K562 (cell line): ENCODE results near the gene CCL19. TPM values are rescaled to one million over a fixed set of nuclear protein-coding genes. Genes with fewer than 3 reads are reported as not detected.

Experiments
- ETV5 ChIP-seq: sonication (generic); formaldehyde crosslinking; IDR thresholded peaks from 2 replicates; pipeline ENCODE4 v1.4.0; 2020; ENCODE audit warnings: low read depth, mild to moderate bottlenecking, missing genetic modification reagents
- MAZ ChIP-seq, 2 experiments: fragments of 450-650 bp in 1 of 2; sonication (generic) in 1 of 2; formaldehyde crosslinking; IDR thresholded peaks in 1 of 2; conservative IDR thresholded peaks in 1 of 2; 2 replicates each; pipeline versions ENCODE4 v1.4.0 to v1.5.0; 2020; ENCODE audit warnings: mild to moderate bottlenecking in 1 of 2, missing genetic modification reagents in 1 of 2
- NEUROD1 ChIP-seq: fragments of 150-350 bp; IDR thresholded peaks from 2 replicates; pipeline ENCODE4 v1.6.1; 2014; ENCODE audit warnings: borderline replicate concordance, low read length, low read depth; ENCODE audit not compliant: partially characterized antibody
- PBX2 ChIP-seq, 2 experiments: IDR thresholded peaks in 1 of 2; conservative IDR thresholded peaks in 1 of 2; 2 replicates each; pipeline ENCODE4 v1.6.1; 2016; ENCODE audit warnings: low read depth in 2 of 2, mild to moderate bottlenecking in 1 of 2, missing compliant biosample characterization in 1 of 2, missing genetic modification characterization in 1 of 2, moderate library complexity in 1 of 2
- RAD21 ChIP-seq, 2 experiments: fragments of 250-450 bp in 1 of 2; fragments of 450-650 bp in 1 of 2; sonication (Bioruptor Pico) in 1 of 2; formaldehyde crosslinking in 1 of 2; IDR thresholded peaks in 1 of 2; conservative IDR thresholded peaks in 1 of 2; 2 replicates each; pipeline versions ENCODE4 v1.4.0 to v1.8.0; 2020 to 2022; ENCODE audit warnings: mild to moderate bottlenecking in 2 of 2, moderate library complexity in 1 of 2
- RBM39 ChIP-seq: fragments of 200-400 bp; formaldehyde crosslinking; optimal IDR thresholded peaks from 2 replicates; pipeline ENCODE3; 2018; ENCODE audit warnings: low read depth, low read length
- SRF ChIP-seq, 2 experiments: fragments of 250-450, 450-650 bp in 1 of 2; sonication (Bioruptor Pico) in 1 of 2; sonication (generic) in 1 of 2; formaldehyde crosslinking; IDR thresholded peaks; 2 replicates each; pipeline versions ENCODE4 v1.5.0 to v1.5.1; 2020 to 2022; ENCODE audit warnings: mild to moderate bottlenecking in 1 of 2, missing genetic modification reagents in 1 of 2
- TRIM24 ChIP-seq, 2 experiments: fragments of 450-650 bp; IDR thresholded peaks; 2 replicates each; pipeline ENCODE4 v1.6.1; 2016
- ZBTB40 ChIP-seq, 2 experiments: fragments of 450-650 bp in 1 of 2; sonication (generic) in 1 of 2; formaldehyde crosslinking in 1 of 2; IDR thresholded peaks; 2 replicates each; pipeline versions ENCODE4 v1.7.1 to v1.9.0; 2016 to 2022; ENCODE audit warnings: inconsistent platforms in 1 of 2, mild to moderate bottlenecking in 1 of 2, missing genetic modification reagents in 1 of 2
- ZNF280B ChIP-seq: fragments of 250-450 bp; sonication (Bioruptor Pico); IDR thresholded peaks from 2 replicates; pipeline ENCODE4 v1.5.1; 2021; ENCODE audit warnings: mild to moderate bottlenecking
- ZNF764 ChIP-seq: fragments of 250-450 bp; sonication (Bioruptor Pico); IDR thresholded peaks from 2 replicates; pipeline ENCODE4 v1.4.0; 2020; ENCODE audit warnings: low read depth, mild to moderate bottlenecking, moderate library complexity
- polyA plus RNA-seq, 8 experiments: library from polyadenylated mRNA; depleted of rRNA in 4 of 8; stranded (reverse) in 5 of 8; unstranded in 3 of 8; fragments of >200 nt; fragmentation: Nextera tagmentation in 2 of 8; fragmentation: Illumina TruSeq in 1 of 8; extraction: Ambion mirVana in 2 of 8; extraction: Trizol in 1 of 8; gene quantifications; 2 replicates each; pipeline versions ENCODE4 v1.2.1 to v1.2.3, GENCODE V29; 2011 to 2014; ENCODE audit warnings: inconsistent platforms in 1 of 8, missing spikeins in 1 of 8
- total RNA-seq, 7 experiments: library from RNA; depleted of rRNA in 6 of 7; stranded (reverse); fragments of >200 nt in 6 of 7; fragmentation: Illumina TruSeq in 2 of 7; extraction: Trizol in 2 of 7; gene quantifications; 2 replicates each; pipeline versions ENCODE4 v1.2.1 to v1.2.3, GENCODE V29; 2011 to 2021; ENCODE audit warnings: low replicate concordance in 1 of 7

Gene CCL19
- total and polyA plus RNA-seq, 9 of the 15 experiments (the other 6 are each of a cell fraction or from before 2014, with no cell fraction given): not detected

GRCh38 chr9:34664281-34665066, 26.6 kb downstream of the CCL19 start (continued):
- TF ChIP-seq ZBTB40 (IDR thresholded peaks at IDR 0.05) (peak; percentile 28; the same call in 1 of the 2 replicates), ZBTB40 (CRISPR knock-in tag; IDR thresholded peaks at IDR 0.05) (no peak), ETV5 (CRISPR knock-in tag) (0 out of 2 replicates have a peak, but pooled peaks have one; percentile 30), PBX2 (CRISPR knock-in tag; IDR thresholded peaks at IDR 0.05; ENCODE audit: low read depth) (no peak), PBX2 (tag; conservative IDR thresholded peaks at IDR 0.05; ENCODE audit: low read depth) (no peak), RAD21 (CRISPR knock-in tag; conservative IDR thresholded peaks at IDR 0.05 in 1 of 2, IDR thresholded peaks at IDR 0.05 in 1 of 2) (peak in 1 of 2 experiments; percentile 56; a peak in 2 of 4 replicates), ZNF280B (CRISPR knock-in tag) (no peak), MAZ (CRISPR knock-in tag; conservative IDR thresholded peaks at IDR 0.05 in 1 of 2, IDR thresholded peaks at IDR 0.05 in 1 of 2) (peak in 1 of 2 experiments; percentile 37; a peak in 1 of 4 replicates), NEUROD1 (peak; percentile 28), TRIM24 (IDR thresholded peaks at IDR 0.05) (no peak), ZNF764 (CRISPR knock-in tag) (no peak), SRF (CRISPR knock-in tag; IDR thresholded peaks at IDR 0.05) (peak in 1 of 2 experiments; percentile 68; a peak in 1 of 4 replicates), RBM39 (no peak)
